Fibroblast of lung (primary cell): ENCODE data around the gene UBE2L3.

Experiments
- EZH2 ChIP-seq: IDR thresholded peaks from 2 replicates; pipeline ENCODE4 v1.5.1; 2012; ENCODE audit warnings: low read length, control low read depth, mild to moderate bottlenecking; ENCODE audit errors: missing control alignments
- TF ChIP-seq, protein P1 (sequence below), 2 donors: IDR thresholded peaks in 1 of 2; conservative IDR thresholded peaks in 1 of 2; 1 replicate in 1 of 2; 2 replicates in 1 of 2; pipeline ENCODE4 v1.5.1; 2011 to 2012; ENCODE audit warnings: low read length in 2 of 2, control low read depth in 1 of 2, inconsistent platforms in 1 of 2, low read depth in 1 of 2, mild to moderate bottlenecking in 1 of 2

DNA sequence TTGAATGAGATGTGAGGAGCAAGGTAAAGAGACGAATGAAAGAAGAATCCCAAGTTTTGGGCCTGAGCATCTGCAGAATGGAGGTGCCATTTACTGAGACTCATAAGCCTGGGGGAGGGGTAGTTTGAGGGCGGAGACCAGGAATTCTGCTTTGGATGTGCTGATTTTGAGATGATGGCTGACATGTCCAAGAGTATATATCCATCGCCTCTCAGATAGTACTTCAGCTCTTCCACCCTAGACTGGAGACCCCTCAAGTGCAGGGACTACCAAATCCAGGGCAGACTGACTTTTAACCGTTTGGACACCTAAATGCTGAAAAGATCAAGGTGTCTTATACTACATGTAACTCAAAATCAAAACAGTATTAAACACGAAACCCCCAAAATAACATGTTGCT lies 73.3 kb downstream of the UBE2L3 start:
- TF ChIP-seq, protein P1, sequence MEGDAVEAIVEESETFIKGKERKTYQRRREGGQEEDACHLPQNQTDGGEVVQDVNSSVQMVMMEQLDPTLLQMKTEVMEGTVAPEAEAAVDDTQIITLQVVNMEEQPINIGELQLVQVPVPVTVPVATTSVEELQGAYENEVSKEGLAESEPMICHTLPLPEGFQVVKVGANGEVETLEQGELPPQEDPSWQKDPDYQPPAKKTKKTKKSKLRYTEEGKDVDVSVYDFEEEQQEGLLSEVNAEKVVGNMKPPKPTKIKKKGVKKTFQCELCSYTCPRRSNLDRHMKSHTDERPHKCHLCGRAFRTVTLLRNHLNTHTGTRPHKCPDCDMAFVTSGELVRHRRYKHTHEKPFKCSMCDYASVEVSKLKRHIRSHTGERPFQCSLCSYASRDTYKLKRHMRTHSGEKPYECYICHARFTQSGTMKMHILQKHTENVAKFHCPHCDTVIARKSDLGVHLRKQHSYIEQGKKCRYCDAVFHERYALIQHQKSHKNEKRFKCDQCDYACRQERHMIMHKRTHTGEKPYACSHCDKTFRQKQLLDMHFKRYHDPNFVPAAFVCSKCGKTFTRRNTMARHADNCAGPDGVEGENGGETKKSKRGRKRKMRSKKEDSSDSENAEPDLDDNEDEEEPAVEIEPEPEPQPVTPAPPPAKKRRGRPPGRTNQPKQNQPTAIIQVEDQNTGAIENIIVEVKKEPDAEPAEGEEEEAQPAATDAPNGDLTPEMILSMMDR (conservative IDR thresholded peaks at IDR 0.05 in 1 of 2, IDR thresholded peaks at IDR 0.05 in 1 of 2; ENCODE audit: low read depth in 1 of 2, low read length in 2 of 2) = no peak
- TF ChIP-seq EZH2 = no peak
